ENCODE results near the gene ADRM1.
A peak's percentile ranks its signal among the peaks of the same experiment; 100 is the strongest.

Gene ADRM1

GRCh38 chr20:62259294-62259565, 43.6 kb upstream of the ADRM1 start:
- Histone ChIP-seq H3K4me3 (ENCODE audit: low read depth, low read length) (no peak overlapping the region), H3K27ac (no peak overlapping the region), H3K36me3 (replicated peaks) (peaks cover 40% of the 10 kb centered on the region), H3K27me3 (replicated peaks) (no peaks in the 10 kb centered on the region)
- in situ Hi-C loops (cut with HindIII; ENCODE audit: low pct_ligation_motif_present, low sequenced_read_pairs), result no loop called here
- DNase-seq, result no peak
- no peak for TF ChIP-seq CTCF (IDR thresholded peaks at IDR 0.05; ENCODE audit: low read depth, low read length, missing control alignments)

DNA sequence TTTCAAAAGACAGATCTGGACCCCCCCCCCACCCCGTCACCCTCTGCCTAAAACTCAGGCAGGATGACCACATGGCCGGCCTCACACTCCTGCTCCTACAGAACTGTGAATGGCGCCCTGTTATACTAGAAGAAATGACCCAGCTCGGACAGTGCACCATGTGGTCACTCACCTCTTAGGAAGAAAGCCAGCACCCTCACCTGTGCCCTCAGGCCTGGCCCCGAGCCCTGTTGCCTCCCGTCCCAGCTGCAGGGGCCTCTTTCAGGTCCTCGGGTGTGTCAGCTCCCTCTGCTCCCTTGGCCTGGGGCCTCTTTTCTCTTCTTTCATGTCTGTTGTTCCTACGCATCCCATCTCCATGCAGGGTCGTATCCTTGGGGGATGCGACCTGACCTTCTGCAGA, 40.7 kb upstream of the ADRM1 start:
- Histone ChIP-seq H3K27ac (no peak overlapping the region), H3K4me3 (ENCODE audit: low read depth, low read length) (no peak overlapping the region), H3K27me3 (replicated peaks) (no peaks in the 10 kb centered on the region), H3K36me3 (replicated peaks) (peaks cover 48% of the 10 kb centered on the region)
- DNase-seq, result no peak
- in situ Hi-C loops (cut with HindIII; ENCODE audit: low pct_ligation_motif_present, low sequenced_read_pairs), result no loop called here
- TF ChIP-seq CTCF (IDR thresholded peaks at IDR 0.05; ENCODE audit: low read depth, low read length, missing control alignments), result no peak

DNA sequence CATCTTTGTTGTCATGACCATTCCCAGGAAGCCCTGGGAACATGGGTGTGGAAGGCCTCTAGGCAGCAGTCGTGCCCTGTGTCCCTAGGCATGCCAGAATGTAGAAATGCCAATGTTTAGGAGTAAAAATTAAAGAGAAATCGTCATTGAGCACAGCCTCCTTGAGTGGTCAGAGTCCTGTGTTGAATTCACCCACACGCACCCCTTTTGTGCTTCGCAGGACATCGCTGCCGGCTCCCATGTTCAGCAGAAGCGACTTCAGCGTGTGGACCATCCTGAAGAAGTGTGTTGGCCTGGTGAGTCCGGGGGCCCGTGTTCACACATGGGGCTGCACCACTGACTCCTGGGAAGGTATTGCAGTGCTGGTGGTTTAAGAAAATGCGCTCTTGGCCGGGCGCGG, 39.4 kb upstream of the ADRM1 start:
- TF ChIP-seq CTCF (IDR thresholded peaks at IDR 0.05; ENCODE audit: low read depth, low read length, missing control alignments), result no peak
- H3K27me3 ChIP-seq (replicated peaks), result no peaks in the 10 kb centered on the region
- in situ Hi-C loops (cut with HindIII; ENCODE audit: low pct_ligation_motif_present, low sequenced_read_pairs), result no loop called here
- DNase-seq, result no peak
- H3K4me3 ChIP-seq (ENCODE audit: low read depth, low read length), result no peak overlapping the region
- H3K36me3 ChIP-seq (replicated peaks), result peaks cover 48% of the 10 kb centered on the region
- no peak overlapping the region for H3K27ac ChIP-seq

GRCh38 chr20:62265365-62265764, 37.4 kb upstream of the ADRM1 start:
- no peak overlapping the region for H3K4me3 ChIP-seq (ENCODE audit: low read depth, low read length)
- DNase-seq, result no peak
- TF ChIP-seq CTCF (IDR thresholded peaks at IDR 0.05; ENCODE audit: low read depth, low read length, missing control alignments), result no peak
- in situ Hi-C loops (cut with HindIII; ENCODE audit: low pct_ligation_motif_present, low sequenced_read_pairs), result no loop called here
- peaks cover 39% of the 10 kb centered on the region for H3K36me3 ChIP-seq (replicated peaks)
- no peaks in the 10 kb centered on the region for H3K27me3 ChIP-seq (replicated peaks)
- no peak overlapping the region for H3K27ac ChIP-seq

DNA sequence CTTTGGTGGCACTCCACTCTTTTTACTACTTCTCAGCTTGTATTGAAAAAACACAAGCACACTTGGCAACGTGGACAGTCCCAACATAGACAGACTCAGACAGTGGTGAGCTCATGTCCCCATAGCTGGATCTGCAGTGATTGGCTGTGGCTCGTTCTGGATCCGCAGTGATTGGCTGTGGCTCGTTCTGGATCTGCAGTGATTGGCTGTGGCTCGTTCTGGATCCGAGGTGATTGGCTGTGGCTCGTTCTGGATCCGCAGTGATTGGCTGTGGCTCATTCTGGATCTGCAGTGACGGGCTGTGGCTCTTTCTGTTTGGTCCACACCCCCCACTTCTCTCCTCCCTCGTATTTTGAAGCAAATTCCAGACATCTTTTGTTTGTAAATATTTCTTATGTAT, 36.5 kb upstream of the ADRM1 start:
- H3K27ac ChIP-seq, result no peak overlapping the region
- in situ Hi-C loops (cut with HindIII; ENCODE audit: low pct_ligation_motif_present, low sequenced_read_pairs), result no loop called here
- TF ChIP-seq CTCF (IDR thresholded peaks at IDR 0.05; ENCODE audit: low read depth, low read length, missing control alignments), result no peak
- peaks cover 31% of the 10 kb centered on the region for H3K36me3 ChIP-seq (replicated peaks)
- no peaks in the 10 kb centered on the region for H3K27me3 ChIP-seq (replicated peaks)
- no peak overlapping the region for H3K4me3 ChIP-seq (ENCODE audit: low read depth, low read length)
- DNase-seq, result peak; percentile 10

DNA sequence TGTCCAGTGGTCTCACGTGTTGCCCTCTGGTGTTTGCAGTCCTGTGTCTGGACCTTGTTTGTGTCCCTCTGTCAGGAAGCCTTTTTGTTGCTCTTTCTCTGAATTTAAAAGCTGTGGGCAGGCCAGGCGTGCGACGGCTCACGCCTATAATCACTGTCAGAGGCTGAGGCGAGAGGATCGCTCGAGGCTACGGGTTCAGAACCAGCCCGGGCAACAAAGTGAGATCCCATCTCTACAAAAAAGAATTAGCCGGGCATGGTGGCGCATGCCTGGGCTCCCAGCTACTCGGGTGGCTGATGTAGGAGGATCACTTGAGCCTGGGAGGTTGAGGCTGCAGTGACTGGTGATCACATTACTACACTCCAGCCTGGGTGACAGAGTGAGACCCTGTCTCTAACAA, 35.9 kb upstream of the ADRM1 start:
- H3K4me3 ChIP-seq (ENCODE audit: low read depth, low read length), result no peak overlapping the region
- peaks cover 27% of the 10 kb centered on the region for H3K36me3 ChIP-seq (replicated peaks)
- H3K27ac ChIP-seq, result no peak overlapping the region
- DNase-seq, result no peak
- no peaks in the 10 kb centered on the region for H3K27me3 ChIP-seq (replicated peaks)
- TF ChIP-seq CTCF (IDR thresholded peaks at IDR 0.05; ENCODE audit: low read depth, low read length, missing control alignments), result no peak
- in situ Hi-C loops (cut with HindIII; ENCODE audit: low pct_ligation_motif_present, low sequenced_read_pairs), result no loop called here
